Measurements from ENCODE around the gene CHD5. TPM values are rescaled to one million over a fixed set of nuclear protein-coding genes. Genes with fewer than 3 reads are reported as not detected.
"Not testable (repeated sequence)": the region's sequence is repeated elsewhere in the genome, so short reads cannot be mapped to it uniquely, and the experiment has no call there.

Gene CHD5
- total RNA-seq, 1 donor = 0.54 TPM

- DNase-seq (ENCODE audit: low read depth in 2 of 3, low spot score in 2 of 3) = no peak
These were observed 107.2 kb downstream of the CHD5 start for GRCh38 chr1:6072774-6073479.

GRCh38 chr1:6071219-6071618, 108.9 kb downstream of the CHD5 start:
- no peak for DNase-seq (ENCODE audit: low read depth in 2 of 3, low spot score in 2 of 3)

- DNase-seq (ENCODE audit: low read depth in 2 of 3, low spot score in 2 of 3) = no peak
These were observed 109.6 kb downstream of the CHD5 start for GRCh38 chr1:6070450-6070974.

- DNase-seq (ENCODE audit: low read depth in 2 of 3, low spot score in 2 of 3) = no peak
These were observed 110.5 kb downstream of the CHD5 start for GRCh38 chr1:6069573-6069972.

GRCh38 chr1:6068932-6069331, 111.2 kb downstream of the CHD5 start:
- no peak for DNase-seq (ENCODE audit: low read depth in 2 of 3, low spot score in 2 of 3)

- DNase-seq (ENCODE audit: low read depth in 2 of 3, low spot score in 2 of 3) = no peak
These were observed 112.0 kb downstream of the CHD5 start for GRCh38 chr1:6068073-6068472.

- no peak for DNase-seq (ENCODE audit: low read depth in 2 of 3, low spot score in 2 of 3)
These were observed 113.4 kb downstream of the CHD5 start for GRCh38 chr1:6066680-6067079.

GRCh38 chr1:6065093-6065858, 114.8 kb downstream of the CHD5 start:
- DNase-seq (ENCODE audit: low read depth in 2 of 3, low spot score in 2 of 3) = no peak

GRCh38 chr1:6063532-6064053, 116.5 kb downstream of the CHD5 start:
- DNase-seq (ENCODE audit: low read depth in 2 of 3, low spot score in 2 of 3) = not testable (repeated sequence)

- no peak for DNase-seq (ENCODE audit: low read depth in 2 of 3, low spot score in 2 of 3)
These were observed 117.5 kb downstream of the CHD5 start for GRCh38 chr1:6062670-6063069.

- DNase-seq (ENCODE audit: low read depth in 2 of 3, low spot score in 2 of 3) = no peak
These were observed 120.3 kb downstream of the CHD5 start for GRCh38 chr1:6059866-6060265.

GRCh38 chr1:6057170-6057845, 122.8 kb downstream of the CHD5 start:
- DNase-seq (ENCODE audit: low read depth in 2 of 3, low spot score in 2 of 3) = no peak

- no peak for DNase-seq (ENCODE audit: low read depth in 2 of 3, low spot score in 2 of 3)
These were observed 123.6 kb downstream of the CHD5 start for GRCh38 chr1:6056572-6056948.

- no peak for DNase-seq (ENCODE audit: low read depth in 2 of 3, low spot score in 2 of 3)
These were observed 125.5 kb downstream of the CHD5 start for GRCh38 chr1:6054596-6054995.

- DNase-seq (ENCODE audit: low read depth in 2 of 3, low spot score in 2 of 3) = no peak
These were observed 126.9 kb downstream of the CHD5 start for GRCh38 chr1:6053206-6053546.

GRCh38 chr1:6052543-6053205, 127.4 kb downstream of the CHD5 start:
- DNase-seq (ENCODE audit: low read depth in 2 of 3, low spot score in 2 of 3) = peak in 2 of 3 donors; percentile 54 to 73

Other genes starting within 250 kb of the CHD5 start
- 9.7 TPM for gene NPHP4, start 187.9 kb downstream of the CHD5 start, total RNA-seq
- gene KCNAB2, start 134.4 kb downstream of the CHD5 start, total RNA-seq = 96.4 TPM
- gene RPL22, start 19.3 kb upstream of the CHD5 start, total RNA-seq = 68.1 TPM
- gene RNF207, start 25.8 kb upstream of the CHD5 start, total RNA-seq = 2.2 TPM
- gene ICMT, start 55.6 kb upstream of the CHD5 start, total RNA-seq = 31.2 TPM
- not detected for gene HES3, start 63.9 kb upstream of the CHD5 start, total RNA-seq
- gene GPR153, start 80.8 kb upstream of the CHD5 start, total RNA-seq = 0.54 TPM
- gene ACOT7, start 213.4 kb upstream of the CHD5 start, total RNA-seq = 38.8 TPM
- gene HES2, start 239.6 kb upstream of the CHD5 start, total RNA-seq = under 0.01 TPM
- gene ESPN, start 244.5 kb upstream of the CHD5 start, total RNA-seq = 0.27 TPM

All from hematopoietic multipotent progenitor cell (in vitro differentiated cells).